Fibroblast of skin of scalp (primary cell): ENCODE data around the gene APCDD1.
A peak's percentile ranks its signal among the peaks of the same experiment; 100 is the strongest.
"Not testable (repeated sequence)": the region's sequence is repeated elsewhere in the genome, so short reads cannot be mapped to it uniquely, and the experiment has no call there.

Experiments
- DNase-seq: peaks from one replicate; pipeline ENCODE4 v3.0.0-alpha.2; 2013

APCDD1 gene

GRCh38 chr18:10528439-10528838, 74.0 kb downstream of the APCDD1 start:
- no peak for DNase-seq

DNA sequence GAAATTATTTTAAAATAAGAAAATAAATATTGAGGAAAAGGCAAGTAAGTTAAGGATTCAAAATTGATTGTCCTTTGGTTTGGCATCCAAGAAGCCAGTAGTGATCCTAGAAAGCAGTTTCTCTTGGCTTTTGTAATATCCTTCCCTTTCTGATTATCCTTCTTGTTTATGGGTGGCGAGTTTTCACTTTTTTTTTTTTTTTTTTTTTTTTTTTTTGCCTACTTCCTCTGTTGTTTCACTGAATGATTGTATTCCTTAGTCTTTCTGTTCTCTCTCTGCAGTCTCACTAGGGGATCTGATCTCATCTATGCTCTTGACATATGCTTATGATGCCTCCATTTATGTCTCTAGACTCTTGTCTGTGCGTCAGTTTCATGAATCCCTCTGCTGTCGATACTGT, 75.6 kb downstream of the APCDD1 start:
- DNase-seq = no peak

GRCh38 chr18:10530852-10531251, 76.4 kb downstream of the APCDD1 start:
- DNase-seq = no peak

DNA sequence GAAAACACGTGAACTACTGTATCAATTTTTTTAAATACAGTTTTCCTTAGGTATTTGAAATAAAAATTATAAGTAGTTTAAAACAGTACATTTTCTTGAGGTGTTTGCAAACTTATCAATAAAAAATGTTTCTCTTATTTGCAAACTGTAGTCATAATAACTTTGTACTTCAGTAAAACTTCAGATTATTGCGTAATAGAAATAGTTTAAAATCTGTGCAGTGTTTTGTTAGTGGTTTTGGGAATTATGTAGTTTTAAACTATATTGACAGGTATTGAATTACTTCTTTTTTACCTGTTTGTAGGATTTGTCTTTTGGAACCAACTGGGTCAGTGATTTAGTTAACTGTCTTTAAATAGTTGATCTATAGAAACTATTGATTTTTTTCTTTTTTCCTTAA, 78.7 kb downstream of the APCDD1 start:
- no peak for DNase-seq

- DNase-seq = peak; percentile 23
These were observed 81.8 kb downstream of the APCDD1 start for GRCh38 chr18:10536280-10536679.

DNA sequence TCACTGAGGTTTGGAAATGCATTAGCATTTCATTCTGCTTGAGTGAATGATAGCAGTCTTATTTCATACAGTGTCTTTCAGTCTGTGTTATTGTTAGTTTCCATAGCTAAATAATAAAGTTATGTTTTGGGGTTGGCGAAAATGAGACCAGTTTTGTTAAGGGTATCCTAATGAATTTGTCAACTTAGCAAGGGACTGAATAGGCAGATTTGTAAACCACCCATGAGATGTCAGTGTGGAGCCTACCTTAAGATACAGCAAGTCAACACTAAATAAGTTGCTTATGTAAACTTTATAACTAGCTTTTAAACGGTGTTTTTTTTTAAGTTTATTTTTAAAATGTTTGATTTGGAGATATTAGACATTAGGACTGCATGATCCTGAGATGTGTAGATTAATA, 83.3 kb downstream of the APCDD1 start:
- no peak for DNase-seq

DNA sequence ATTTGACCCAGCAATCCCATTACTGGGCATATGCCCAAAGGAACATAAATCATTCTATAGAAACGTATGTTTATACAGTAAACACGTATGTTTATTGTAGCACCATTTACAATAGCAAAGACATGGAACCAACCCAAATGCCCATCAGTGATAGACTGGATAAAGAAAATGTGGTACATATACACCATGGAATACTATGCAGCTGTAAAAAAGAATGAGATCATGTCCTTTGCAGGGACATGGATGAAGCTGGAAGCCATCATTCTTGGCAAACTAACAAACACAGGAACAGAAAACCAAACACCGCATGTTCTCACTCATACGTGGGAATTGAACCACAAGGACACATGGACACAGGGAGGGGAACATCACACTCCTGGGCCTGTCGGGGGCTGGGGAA, 84.7 kb downstream of the APCDD1 start:
- DNase-seq = not testable (repeated sequence)
